ENCODE data around the gene CRLF1. TPM values are rescaled to one million over a fixed set of nuclear protein-coding genes. Genes with fewer than 3 reads are reported as not detected.
A peak's percentile ranks its signal among the peaks of the same experiment; 100 is the strongest.

CRLF1 gene
- total and polyA plus RNA-seq, 10 of the 15 experiments (the other 5 are each of a cell fraction or from before 2014, with no cell fraction given): 0.10 to 1.2 (median 0.49) TPM; not detected in 4

DNA sequence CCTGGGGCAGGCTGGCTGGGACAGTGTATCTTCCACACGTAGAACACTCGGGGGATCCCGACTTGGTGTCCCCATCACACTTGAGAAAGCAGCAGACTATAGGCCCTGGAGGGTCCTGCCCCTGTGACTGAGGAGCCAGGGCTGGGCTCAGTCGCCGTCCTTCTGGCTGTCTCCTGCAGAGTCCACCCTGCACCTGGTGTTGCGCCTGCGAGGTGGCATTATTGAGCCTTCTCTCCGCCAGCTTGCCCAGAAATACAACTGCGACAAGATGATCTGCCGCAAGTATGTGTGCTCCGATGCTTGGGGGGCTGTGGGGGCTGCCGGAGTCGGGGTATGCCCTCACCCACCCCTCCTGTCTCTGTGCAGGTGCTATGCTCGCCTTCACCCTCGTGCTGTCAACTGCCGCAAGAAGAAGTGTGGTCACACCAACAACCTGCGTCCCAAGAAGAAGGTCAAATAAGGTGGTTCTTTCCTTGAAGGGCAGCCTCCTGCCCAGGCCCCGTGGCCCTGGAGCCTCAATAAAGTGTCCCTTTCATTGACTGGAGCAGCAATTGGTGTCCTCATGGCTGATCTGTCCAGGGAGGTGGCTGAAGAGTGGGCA, 31.8 kb downstream of the CRLF1 start (continued):
- TF ChIP-seq, protein P1, sequence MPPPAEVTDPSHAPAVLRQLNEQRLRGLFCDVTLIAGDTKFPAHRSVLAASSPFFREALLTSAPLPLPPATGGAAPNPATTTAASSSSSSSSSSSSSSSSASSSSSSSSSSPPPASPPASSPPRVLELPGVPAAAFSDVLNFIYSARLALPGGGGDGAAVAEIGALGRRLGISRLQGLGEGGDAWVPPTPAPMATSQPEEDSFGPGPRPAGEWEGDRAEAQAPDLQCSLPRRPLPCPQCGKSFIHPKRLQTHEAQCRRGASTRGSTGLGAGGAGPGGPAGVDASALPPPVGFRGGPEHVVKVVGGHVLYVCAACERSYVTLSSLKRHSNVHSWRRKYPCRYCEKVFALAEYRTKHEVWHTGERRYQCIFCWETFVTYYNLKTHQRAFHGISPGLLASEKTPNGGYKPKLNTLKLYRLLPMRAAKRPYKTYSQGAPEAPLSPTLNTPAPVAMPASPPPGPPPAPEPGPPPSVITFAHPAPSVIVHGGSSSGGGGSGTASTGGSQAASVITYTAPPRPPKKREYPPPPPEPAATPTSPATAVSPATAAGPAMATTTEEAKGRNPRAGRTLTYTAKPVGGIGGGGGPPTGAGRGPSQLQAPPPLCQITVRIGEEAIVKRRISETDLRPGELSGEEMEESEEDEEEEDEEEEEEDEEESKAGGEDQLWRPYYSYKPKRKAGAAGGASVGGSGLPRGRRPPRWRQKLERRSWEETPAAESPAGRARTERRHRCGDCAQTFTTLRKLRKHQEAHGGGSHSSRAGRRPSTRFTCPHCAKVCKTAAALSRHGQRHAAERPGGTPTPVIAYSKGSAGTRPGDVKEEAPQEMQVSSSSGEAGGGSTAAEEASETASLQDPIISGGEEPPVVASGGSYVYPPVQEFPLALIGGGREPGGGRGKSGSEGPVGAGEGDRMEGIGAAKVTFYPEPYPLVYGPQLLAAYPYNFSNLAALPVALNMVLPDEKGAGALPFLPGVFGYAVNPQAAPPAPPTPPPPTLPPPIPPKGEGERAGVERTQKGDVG (CRISPR knock-in tag; IDR thresholded peaks at IDR 0.05): no peak
- TF ChIP-seq DPF2 (IDR thresholded peaks at IDR 0.05): no peak
- TF ChIP-seq, protein P2, sequence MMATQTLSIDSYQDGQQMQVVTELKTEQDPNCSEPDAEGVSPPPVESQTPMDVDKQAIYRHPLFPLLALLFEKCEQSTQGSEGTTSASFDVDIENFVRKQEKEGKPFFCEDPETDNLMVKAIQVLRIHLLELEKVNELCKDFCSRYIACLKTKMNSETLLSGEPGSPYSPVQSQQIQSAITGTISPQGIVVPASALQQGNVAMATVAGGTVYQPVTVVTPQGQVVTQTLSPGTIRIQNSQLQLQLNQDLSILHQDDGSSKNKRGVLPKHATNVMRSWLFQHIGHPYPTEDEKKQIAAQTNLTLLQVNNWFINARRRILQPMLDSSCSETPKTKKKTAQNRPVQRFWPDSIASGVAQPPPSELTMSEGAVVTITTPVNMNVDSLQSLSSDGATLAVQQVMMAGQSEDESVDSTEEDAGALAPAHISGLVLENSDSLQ (IDR thresholded peaks at IDR 0.05): no peak

DNA sequence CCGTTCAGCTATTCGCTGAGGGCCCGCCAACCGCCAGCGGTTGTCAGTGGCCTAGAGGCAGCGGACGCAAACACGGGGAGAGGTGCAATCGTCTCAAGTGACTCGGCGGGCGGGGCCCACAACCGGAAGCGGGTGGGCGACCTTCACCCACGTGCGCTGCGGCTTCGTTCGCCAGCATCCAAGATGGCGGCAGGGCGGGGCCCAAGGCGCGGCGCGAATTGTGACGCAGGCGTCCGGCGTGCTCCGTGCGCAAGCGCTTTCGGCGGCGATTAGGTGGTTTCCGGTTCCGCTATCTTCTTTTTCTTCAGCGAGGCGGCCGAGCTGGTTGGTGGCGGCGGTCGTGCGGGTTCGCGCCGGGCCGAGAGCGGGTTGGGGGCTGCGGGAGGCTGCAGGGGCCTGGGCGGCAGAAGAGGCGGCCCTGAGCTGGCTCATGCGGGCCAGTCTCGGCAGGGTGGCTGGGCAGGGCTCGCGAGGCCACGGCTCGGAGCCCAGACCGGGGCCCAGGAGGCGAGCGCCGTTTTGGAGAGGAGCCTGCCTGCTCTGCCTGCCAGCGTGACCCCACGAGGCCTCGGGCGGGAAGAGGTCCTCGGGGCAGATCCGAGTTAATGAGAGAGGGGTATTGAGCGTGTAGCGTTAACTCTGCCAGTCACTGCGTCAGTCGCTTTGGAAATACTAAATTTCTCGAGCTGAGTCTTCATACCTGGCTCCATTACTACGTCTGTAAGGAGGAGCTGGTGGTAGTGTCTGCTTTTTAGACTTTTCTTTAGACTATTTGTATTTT, 34.8 kb downstream of the CRLF1 start, which contains the start of gene UBA52:
Gene UBA52 (plus strand): TSS at position 294 of the 781 bp plus-strand sequence. CDS start 1,444 bp downstream, outside the sequence.
- FAIRE-seq (peak; percentile 92), DNase-seq (ENCODE audit: low read depth, low spot score) (peak; percentile 92), ATAC-seq (peak; percentile 98)
- peak within 1 kb of the TSS; percentile 99 for H3K4me2 ChIP-seq (ENCODE audit: control insufficient read depth, insufficient read depth)
- WGBS (ENCODE audit: insufficient coverage, insufficient replicate concordance, low lambda C conversion rate, missing lambda C conversion rate): 1% methylated on average over 71 of the region's 75 CpGs
- peak within 1 kb of the TSS; percentile 92 for H3K9ac ChIP-seq (ENCODE audit: control insufficient read depth, insufficient read depth, low read length)
- RAD21 ChIA-PET (ENCODE audit: unreplicated experiment): interaction anchor here (0.6 to 2.8 kb wide), 5 partner anchors 13 to 347 kb away, joined by 3 to 29 read pairs (median 16); partner anchors contain the start of genes COPE, DDX49, ELL and FKBP8
- peaks cover 8% of the 10 kb centered on the region; the same call in 1 of the 2 replicates for H4K20me1 ChIP-seq (ENCODE audit: control insufficient read depth, insufficient read depth)
- peak within 1 kb of the TSS; percentile 76 for H3K27ac ChIP-seq (ENCODE audit: control insufficient read depth, insufficient read depth)
- SMC1A ChIA-PET (ENCODE audit: uncharacterized antibody, unreplicated experiment): interaction anchor here (0.6 to 3.8 kb wide), 12 partner anchors 10 to 577 kb away, joined by 3 to 44 read pairs (median 5); partner anchors contain the start of genes CRTC1, FKBP8, KXD1 and REX1BD
- H3K36me3 ChIP-seq (ENCODE audit: control insufficient read depth in 2 of 2, insufficient read depth in 2 of 2, low read length in 1 of 2): peaks cover 21 to 23% of the 10 kb centered on the region in 2 experiments
- no peaks in the 10 kb centered on the region for H3K27me3 ChIP-seq (replicated peaks in 1 of 2; ENCODE audit: control insufficient read depth in 2 of 2, insufficient read depth in 2 of 2, low read length in 1 of 2)
- POLR2A ChIA-PET: interaction anchor here (0.6 to 4.0 kb wide), 13 partner anchors 9 to 459 kb away, joined by 3 to 57 read pairs (median 6); partner anchors contain the start of genes COPE, DDX49, ELL and FKBP8
- H3K79me2 ChIP-seq (ENCODE audit: control insufficient read depth, insufficient read depth, low read length): peaks cover 21% of the 10 kb centered on the region
- H3K4me3 ChIP-seq: peak within 1 kb of the TSS; percentile 95
- intact Hi-C loops (cut with micrococcal nuclease; ENCODE audit: unreplicated experiment) (loop anchor here (1.0 kb wide), 2 partner anchors 28 to 49 kb away; partner anchors contain the start of genes ELL and FKBP8), in situ Hi-C loops (cut with MboI) (no loop called here)
- CTCF ChIA-PET: interaction anchor here (0.7 to 2.6 kb wide), 15 partner anchors 11 to 275 kb away, joined by 3 to 24 read pairs (median 3); partner anchors contain the start of genes ELL, KXD1 and REX1BD
- no TSS peak for BruUV-seq (replicated peaks)
- peak within 1 kb of the TSS; percentile 18 for H2AFZ ChIP-seq (ENCODE audit: control insufficient read depth, low read depth, low read length)
- H3K9me3 ChIP-seq (replicated peaks; ENCODE audit: control insufficient read depth, insufficient read depth, low read length): no peaks in the 10 kb centered on the region
- H3K4me1 ChIP-seq (ENCODE audit: control insufficient read depth, insufficient read depth, low read length): peaks cover 11% of the 10 kb centered on the region; the same call in 1 of the 2 replicates
- TF ChIP-seq, protein P3, sequence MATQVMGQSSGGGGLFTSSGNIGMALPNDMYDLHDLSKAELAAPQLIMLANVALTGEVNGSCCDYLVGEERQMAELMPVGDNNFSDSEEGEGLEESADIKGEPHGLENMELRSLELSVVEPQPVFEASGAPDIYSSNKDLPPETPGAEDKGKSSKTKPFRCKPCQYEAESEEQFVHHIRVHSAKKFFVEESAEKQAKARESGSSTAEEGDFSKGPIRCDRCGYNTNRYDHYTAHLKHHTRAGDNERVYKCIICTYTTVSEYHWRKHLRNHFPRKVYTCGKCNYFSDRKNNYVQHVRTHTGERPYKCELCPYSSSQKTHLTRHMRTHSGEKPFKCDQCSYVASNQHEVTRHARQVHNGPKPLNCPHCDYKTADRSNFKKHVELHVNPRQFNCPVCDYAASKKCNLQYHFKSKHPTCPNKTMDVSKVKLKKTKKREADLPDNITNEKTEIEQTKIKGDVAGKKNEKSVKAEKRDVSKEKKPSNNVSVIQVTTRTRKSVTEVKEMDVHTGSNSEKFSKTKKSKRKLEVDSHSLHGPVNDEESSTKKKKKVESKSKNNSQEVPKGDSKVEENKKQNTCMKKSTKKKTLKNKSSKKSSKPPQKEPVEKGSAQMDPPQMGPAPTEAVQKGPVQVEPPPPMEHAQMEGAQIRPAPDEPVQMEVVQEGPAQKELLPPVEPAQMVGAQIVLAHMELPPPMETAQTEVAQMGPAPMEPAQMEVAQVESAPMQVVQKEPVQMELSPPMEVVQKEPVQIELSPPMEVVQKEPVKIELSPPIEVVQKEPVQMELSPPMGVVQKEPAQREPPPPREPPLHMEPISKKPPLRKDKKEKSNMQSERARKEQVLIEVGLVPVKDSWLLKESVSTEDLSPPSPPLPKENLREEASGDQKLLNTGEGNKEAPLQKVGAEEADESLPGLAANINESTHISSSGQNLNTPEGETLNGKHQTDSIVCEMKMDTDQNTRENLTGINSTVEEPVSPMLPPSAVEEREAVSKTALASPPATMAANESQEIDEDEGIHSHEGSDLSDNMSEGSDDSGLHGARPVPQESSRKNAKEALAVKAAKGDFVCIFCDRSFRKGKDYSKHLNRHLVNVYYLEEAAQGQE (IDR thresholded peaks at IDR 0.05; ENCODE audit: low read depth, low read length): no peak
- TF ChIP-seq FOXM1 (IDR thresholded peaks at IDR 0.05; ENCODE audit: low read depth, low read length) (no peak), SIX5 (IDR thresholded peaks at IDR 0.05; ENCODE audit: low read depth, low read length, severe bottlenecking) (peak; percentile 81)
- TF ChIP-seq, protein P4, sequence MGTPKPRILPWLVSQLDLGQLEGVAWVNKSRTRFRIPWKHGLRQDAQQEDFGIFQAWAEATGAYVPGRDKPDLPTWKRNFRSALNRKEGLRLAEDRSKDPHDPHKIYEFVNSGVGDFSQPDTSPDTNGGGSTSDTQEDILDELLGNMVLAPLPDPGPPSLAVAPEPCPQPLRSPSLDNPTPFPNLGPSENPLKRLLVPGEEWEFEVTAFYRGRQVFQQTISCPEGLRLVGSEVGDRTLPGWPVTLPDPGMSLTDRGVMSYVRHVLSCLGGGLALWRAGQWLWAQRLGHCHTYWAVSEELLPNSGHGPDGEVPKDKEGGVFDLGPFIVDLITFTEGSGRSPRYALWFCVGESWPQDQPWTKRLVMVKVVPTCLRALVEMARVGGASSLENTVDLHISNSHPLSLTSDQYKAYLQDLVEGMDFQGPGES (IDR thresholded peaks at IDR 0.05): no peak
